HG03469 (cell line): ENCODE data around the gene EMP3.
"Not testable (repeated sequence)": the region's sequence is repeated elsewhere in the genome, so short reads cannot be mapped to it uniquely, and the experiment has no call there.

ENCODE experiments used
- ATAC-seq: cut with Tn5 transposase; IDR thresholded peaks from one replicate; pipeline ENCODE4 v1.9.1; 2021; ENCODE audit warnings: mild to moderate bottlenecking, moderate library complexity, moderate number of reproducible peaks; ENCODE audit not compliant: unreplicated experiment

Gene EMP3

DNA sequence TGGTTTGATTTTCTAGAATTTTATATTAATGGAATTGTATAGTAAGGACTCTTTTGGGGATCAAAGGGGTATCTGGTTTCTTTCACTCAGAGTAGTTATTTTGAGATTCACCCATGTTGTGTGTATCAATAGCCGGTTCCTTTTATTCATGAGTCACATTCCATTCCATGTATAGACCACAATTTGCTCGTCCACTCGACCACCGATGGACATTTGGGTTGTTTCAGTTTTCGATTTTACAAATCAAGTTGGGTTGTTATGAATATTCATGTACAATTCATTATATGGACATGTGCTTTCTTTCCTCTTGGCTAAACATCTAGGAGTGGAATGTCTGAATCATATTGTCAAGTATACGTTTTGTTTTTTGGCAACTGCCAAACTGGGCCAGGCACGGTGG lies 9.6 kb upstream of the EMP3 start:
- ATAC-seq, result no peak

DNA sequence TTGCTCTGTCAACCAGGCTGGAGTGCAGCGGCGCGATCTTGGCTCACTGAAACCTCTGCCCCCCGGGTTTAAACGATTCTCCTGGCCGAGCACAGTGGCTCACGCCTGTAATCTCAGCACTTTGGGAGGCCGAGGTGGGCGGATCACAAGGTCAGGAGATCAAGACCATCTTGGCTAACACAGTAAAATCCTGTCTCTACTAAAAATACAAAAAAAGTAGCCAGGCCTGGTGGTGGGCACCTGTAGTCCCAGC lies 7.7 kb upstream of the EMP3 start:
- ATAC-seq, result not testable (repeated sequence)

DNA sequence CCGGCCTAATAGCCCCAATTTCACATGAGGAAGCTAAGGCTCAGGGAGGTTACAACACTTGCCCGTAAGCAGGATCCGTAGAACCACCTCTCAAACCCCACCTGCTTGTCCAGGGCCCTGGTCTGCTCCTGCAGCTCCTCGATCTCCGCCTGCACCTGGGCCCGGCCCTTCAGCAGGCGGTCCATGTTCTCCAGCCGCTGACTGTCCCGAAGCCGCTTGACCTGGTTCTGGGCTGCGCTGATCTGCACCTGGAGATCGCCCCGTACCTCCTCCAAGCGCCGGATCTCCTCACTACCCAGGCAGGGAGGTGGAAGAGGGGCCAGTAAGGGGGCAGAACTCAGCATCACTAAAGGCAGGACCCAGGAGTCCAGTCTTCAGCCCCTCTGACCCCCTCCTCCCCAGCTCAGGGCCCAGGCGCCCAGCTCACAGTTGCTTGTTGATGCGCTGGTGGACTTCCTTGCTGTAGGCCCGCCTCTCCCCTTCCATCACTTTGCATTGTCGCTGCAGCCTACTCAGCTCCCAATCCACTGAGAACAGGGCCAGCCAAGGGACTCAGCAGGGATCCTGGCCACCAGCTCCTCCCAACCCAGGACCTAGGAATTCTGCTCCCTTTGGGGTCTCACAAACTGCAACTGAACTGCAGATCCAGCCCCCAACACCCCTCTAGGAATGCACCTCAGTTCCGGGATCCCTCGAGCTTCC lies 6.9 kb upstream of the EMP3 start:
- ATAC-seq, result no peak

DNA sequence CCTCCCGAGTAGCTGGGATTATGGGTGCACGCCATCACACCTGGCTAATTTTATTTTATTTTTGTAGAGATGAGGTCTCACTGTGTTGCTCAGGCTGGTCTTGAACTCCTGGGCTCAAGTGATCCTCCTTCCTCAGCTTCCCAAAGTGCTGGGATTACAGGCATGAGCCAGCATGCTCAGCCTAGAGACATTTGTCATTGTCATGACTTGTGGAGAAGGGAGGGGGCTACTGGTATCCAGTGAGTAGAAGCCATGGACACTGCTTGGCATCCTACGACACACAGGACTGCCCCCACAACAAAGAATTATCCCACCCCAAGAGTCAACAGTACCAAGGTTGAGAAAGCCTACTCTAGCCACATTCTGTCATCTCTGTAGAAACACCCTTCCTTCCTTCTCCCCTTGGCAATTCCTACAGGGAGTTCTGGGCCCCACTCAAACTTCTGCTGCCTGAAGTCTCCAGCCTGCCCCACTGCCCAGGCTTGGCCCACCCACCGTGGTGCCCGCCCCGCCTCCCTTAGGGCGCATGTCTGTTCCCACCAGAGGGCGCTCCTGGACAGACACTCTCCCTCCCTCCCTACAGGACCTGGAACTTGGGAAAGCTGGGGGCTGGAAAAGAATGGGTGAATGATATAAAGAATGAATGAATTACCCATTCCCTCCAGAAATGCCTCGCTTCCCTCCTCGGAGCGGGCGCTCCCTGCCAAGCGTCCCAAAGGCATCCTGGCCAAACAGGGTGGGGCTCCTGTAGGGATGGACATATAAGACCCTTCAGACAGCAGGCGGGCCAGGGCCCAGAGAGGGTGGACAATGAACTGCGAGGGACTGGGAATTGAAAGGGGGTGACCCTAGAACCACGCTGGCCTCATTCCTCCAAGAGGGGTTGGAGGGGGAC lies 5.5 kb upstream of the EMP3 start:
- no peak for ATAC-seq

DNA sequence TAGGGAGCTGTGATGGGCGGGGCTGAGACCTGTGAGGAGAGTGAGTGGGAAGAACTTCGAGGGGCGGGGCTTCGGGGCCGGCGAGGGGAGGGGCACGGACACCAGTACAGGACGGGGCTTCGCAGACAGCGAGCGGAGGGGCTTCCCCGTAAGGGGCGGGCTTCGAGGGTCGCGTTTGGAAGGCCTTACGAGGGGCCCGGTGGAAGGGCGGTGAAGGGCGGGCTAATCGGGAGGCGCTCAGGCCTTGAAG lies 4.1 kb upstream of the EMP3 start:
- no peak for ATAC-seq

DNA sequence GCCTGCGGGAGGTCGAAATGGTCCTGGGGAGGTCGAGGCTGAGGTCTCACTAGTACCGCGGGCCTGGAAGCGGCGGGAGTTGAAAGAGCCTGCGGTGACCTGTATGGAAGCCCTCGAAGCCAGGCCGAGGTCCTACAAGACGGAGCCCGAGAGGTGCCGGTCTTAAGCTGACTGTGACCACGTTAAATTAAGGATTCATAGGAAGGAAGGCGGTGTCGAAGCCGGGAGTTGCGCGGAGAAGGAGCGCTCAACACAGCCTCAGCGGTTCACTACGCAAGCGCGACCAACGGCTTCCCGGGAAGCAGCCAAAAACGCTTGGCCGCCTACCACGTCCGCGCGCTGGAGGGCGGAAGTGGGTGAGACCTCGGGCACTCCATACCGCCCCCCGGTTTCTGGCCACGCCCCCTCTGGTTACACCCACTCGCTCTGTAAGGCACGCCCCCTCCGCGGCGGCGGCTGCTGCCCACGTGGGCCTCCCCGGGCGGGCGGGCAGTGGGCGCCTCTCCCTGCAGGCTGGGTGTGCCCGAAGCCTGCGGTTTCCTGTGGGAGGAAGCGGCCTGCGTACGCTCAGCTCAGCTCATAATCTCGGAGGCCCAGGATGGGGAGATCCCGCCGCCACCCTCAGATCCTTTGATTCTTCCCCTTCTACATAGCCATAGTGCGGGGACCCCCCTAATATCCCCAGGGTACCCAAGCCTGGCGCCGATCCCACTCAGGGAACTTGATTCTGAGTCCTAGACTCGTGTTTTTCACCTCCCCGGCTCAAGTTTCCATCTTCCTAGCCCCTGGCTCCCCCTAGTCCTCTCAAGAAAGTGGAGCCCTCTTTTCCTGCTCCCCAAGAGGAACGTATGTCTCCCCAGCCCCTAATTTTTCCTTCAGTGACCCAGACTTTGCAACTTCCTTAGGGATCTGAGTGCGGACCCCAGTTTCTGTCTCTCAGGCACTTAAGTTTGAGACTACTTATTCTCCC lies 3.4 kb upstream of the EMP3 start:
- ATAC-seq, result peak; percentile 60

DNA sequence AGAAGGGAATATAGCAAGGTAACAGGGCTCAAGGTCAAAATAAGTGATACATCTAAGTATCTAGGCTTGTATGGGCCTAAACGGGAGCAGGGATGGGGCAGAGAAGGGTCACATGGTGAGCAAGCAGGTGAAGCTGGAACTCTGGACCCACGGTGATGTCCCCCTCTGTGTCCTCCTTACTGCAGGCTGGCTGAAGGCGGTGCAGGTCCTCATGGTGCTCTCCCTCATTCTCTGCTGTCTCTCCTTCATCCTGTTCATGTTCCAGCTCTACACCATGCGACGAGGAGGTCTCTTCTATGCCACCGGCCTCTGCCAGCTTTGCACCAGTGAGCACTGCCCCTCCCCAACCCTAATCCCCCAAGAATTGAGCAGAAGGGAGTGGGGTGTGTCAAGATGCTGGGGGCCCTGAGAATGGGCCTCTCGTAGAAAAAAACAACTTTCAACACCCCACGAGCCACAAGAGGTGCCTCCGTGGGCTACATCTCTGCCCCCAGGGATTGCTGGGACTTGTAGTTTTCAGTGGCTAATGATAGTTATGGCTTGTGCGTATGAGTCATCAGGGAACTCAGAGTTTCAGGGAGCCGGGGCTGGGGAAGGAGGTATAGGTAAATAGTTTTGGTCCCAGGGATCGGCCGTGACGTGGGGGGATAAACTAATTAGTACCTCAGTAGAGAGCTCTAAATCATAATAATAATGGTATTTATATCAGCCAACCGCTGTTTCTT lies 4.0 kb downstream of the EMP3 start:
- no peak for ATAC-seq

DNA sequence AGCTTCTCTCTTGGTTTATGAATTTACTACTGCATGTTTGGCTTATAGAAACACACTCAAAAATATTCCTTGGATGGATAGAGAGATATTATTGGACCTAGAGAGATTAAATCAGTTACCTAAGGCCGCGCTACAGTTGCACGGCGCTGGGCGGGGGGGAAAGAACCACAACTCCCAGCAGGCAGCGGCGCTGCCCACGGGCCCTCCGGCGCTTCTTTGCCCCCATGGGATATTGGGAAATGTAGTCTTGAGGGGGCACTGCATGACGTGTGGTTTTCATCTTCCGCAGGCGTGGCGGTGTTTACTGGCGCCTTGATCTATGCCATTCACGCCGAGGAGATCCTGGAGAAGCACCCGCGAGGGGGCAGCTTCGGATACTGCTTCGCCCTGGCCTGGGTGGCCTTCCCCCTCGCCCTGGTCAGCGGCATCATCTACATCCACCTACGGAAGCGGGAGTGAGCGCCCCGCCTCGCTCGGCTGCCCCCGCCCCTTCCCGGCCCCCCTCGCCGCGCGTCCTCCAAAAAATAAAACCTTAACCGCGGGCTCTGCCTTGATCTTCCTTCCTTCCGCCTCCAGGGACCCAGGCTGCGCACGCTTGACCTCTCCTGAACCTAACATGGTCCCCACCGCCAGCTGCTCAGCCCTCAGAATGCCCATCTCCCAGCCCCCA lies 4.8 kb downstream of the EMP3 start:
- ATAC-seq, result no peak

DNA sequence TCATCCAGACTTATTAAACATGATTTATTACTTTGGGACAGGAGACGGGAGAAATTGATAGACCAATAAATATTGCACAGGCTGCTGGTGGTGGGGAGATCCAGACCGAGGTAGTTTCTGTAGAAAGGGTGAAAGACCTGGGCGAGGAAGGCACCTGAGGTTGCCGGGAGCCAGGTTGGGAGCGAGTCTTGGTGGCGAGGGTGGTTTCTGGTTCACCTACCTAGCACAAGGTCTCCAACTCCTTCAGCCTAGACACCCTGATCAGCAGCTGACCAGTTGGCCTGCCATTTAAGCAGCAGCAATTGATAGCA lies 7.0 kb downstream of the EMP3 start:
- ATAC-seq, result no peak

DNA sequence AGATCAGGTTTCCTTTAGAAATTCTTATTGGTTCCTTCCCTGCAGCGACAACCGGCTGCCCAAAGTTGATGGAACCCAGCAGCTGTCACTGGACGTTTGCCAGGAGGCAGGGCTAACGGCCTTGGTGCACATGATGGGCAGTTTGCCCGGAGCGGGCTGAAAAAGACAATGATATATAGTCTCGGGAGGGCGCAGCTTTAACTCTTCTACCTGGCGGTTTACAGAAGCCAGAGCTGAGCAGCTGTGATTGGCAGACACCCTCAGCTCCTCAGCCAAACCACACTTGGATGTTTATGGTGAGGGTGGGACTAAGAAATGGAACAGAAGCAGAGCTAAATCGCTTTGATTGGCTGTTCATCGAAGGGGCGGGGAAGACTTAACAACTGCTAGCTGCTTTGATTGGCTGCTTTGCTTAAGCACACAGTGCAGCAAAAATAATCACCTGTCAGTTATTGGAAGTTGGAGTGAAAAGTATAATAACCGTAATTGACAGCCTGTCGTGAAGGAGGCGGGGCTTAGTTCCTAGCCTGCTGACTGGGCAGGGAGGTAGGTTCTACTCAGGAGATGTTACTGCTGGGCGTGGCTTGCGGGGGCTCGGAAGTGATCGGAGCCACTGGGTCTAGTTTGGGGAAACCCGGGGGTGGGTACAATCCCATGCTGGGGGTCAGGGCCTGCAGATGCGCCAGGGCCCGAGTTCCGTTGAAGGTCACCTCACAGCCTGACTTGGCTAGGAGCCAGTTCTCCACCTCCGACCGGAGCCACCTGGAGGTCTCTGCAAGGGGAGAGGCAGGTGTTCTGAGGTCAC lies 7.5 kb downstream of the EMP3 start:
- peak; percentile 56 for ATAC-seq

DNA sequence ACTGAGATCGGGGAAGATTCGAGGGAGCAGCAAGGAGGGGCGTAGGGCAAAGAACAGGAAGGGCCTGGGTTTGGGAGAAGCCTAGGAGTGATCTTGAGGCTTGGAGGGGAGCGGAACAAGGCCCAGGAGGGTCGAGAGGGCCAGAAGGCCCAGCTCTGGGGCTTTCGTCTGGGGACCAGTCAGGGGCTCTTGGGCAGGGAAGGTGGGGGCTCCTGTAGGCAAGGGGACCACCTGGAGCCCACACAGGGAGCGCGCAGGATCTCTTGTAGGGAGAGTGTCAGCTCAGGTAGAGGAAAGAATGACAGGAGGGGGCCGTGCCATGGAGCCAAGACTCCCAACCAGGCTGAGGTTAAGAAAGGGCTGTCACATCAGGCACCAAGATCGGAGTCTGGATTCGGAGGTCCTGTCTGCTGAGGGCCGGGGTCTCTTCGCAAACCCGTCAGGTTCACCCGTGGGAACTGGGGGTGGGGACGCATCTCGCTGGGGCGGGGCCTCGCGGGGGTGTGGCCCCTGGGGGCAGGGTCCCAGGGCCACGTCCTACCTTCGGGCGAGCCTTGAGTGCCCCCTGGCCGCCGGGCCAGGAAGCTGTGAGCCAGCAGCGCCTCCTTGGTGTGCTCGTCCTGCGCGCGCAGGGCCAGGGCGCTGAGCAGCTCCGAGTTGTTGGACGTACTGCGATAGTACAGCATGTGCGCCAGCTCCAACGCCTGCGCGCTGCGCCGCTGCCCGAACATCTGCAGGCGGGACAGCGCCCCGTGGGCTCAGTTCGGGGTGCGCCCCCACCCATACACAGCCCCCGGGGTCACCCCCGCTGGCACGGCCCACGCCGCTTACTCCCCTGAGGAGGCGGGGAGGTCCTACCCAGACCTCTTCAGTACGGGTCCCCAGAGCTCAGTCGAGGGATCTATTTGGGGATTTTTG lies 8.4 kb downstream of the EMP3 start:
- ATAC-seq, result peak; percentile 36

DNA sequence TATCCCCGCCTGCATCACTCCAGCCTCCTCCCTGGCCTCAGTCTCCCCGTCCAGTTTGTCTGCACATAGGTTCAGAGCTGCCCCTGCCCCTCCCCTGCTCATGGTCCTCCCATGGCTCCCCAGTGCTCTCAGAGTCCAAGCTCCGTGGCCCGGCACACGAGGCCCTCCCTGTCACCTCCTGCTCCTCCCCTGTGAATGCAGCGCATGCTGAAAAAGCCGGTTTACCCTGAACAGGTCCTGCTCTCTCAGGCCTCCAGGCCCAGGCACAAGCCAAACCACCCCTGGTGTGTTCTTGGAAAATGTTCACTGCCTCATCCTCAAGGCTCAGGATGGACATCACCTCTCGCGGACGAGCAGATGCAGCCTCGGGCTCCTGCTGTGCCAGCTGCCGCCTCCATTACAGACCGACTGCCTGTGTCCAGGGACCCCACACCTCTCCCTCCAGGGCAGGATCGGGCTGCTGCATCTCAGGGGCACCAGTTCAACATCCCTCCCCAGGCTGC lies 13.0 kb downstream of the EMP3 start:
- ATAC-seq, result no peak

DNA sequence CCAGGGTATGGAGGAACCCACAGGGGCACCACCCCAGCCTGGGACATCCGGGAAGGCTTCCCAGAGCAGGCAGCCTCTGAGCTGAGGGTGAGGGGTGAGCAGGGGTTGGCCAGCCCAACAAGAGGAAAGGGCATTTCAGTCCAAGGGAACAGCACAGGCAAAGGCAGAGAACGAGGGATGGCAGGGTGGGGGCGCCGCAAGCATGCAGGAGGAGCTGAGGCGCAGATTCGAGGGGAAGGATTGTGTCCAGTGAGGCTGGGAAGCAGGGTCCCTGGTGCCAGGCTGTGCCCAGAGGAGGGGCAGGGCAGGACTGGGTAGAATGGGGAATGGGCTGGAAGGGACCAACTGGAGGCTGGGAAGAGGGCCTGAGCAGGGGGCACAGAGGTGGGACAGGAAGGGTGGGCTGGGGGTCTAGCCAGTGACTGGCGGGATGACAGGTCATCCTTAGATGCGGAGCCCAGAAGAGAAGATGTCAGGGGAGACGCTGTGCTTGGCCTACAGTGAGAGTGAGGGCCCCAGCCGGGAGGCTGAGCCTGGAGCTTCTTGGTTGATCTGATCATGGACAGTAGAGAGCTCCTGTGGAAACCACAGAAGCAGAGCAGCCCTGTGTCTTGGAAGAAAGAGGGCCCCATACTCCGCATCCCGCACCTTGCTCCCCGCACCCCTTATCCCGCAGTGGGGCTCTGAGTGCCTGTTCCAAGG lies 13.6 kb downstream of the EMP3 start:
- no peak for ATAC-seq

DNA sequence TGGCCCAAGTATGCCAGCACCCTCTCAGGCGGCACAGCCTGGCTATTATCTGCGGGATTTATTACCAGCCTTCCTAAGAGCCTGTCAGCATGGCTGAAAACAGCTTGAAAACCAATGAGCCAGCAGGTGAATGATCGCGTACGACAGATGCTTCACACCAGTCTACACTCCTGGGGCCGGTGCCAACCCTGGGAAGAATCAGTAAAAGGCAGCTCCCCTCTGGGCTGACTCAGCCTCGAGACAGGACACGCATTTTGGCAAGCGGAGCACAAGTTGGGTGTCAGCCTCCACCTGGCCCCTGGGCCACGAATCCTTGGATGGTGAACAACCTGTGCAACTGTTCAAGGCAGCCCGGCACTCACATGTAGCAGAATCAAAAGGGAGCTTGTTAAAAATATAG lies 15.6 kb downstream of the EMP3 start:
- ATAC-seq, result no peak

DNA sequence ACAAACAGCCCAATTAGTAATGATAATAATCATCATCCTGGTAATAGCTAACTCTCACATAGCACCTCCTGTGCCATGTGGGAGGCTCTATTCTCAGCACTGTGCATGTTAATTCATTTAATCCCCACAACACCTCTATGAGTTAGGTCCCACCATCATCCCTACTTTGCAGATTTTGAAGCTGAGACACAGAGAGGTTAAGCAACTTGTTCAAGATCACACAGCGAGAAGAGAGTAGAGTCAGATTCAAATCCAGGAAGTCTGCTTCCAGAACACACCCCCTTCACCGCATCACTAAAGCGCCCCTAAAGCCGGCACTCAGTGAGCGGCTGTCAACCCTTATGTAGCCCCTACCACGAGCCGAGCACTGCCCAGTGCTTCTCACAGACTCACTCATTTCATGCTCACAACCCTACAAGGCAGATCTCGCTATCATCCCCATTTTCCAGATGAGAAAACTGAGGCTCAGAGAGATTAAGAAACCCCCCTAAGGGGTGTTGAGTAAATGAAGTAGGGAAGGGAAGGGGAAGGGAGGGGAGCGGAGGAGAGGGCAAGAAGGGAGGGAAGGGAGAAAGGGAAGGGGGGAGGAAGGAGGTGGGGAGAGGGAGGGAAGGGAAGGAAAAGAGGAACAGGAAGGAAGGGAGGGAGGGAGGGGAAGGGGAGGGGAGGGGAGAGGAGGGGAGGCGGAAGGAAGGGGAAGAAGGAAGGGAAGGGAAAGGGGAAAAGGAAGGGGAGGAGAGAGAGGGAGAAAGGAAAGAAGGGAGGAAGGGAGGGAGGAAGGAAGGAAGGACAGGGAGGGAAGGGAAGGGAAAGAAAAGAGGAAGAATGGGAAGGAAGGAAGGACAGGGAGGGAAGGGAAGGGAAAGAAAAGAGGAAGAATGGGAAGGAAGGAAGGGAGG lies 16.4 kb downstream of the EMP3 start:
- ATAC-seq, result no peak

DNA sequence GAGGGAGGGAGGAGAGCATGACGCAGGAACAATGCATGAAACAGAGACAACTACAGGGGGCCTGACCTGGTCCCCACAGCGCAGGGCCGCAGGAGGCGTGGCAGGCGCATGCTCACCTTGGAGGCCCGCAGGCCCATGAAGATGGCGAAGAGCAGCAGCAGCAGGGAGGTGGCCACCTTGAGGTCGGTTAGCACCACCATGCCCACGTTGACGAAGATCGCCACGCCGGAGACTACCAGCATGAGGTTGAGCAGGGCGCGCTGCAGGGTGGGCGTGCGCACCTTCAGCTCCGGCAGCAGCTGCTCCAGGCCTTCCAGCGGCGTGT lies 17.0 kb downstream of the EMP3 start:
- ATAC-seq, result no peak

DNA sequence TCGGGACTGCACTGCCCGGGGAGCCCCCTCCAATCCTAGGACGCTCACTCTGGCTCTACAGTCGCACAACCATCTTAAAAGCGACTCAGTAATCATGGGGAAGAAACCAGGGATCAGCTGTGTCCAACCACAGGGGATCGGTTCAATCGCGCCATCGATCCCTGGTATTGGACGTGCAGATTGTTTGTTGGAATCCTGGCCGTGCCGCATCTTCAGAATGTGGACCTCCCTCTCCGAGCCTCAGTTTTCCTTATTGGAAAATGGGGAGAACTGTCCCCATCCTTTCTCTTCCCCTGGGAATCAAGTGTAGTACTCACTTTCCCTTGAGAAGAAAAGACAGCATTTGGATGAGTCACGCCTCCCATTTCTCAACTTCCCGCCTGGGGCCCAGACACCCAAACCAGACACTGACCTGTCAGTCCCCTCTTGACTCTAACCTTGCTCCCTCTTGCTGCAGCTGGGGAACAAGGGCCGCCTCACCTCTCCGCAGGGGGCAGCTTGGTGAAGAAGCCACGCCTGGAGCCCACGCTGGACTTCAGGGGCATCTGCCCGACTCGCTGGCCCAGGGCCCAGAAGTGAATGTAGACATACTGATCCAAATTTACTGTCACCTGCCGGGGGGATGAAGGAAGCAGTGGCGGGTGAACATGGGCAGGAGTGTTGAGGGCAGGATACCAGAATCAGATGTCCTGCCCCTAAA lies 17.6 kb downstream of the EMP3 start:
- no peak for ATAC-seq
